ENCODE data around the gene IMMT.

Gene IMMT

GRCh38 chr2:86195808-86196387 is 636 bp upstream of the IMMT start:
- no peak for DNase-seq

GRCh38 chr2:86194751-86195054 is 559 bp downstream of the IMMT start:
- no peak for DNase-seq

GRCh38 chr2:86193901-86194567 is 1.2 kb downstream of the IMMT start:
- no peak for DNase-seq

GRCh38 chr2:86189782-86190416 is 5.4 kb downstream of the IMMT start:
- DNase-seq, result no peak

GRCh38 chr2:86186431-86186830 is 8.8 kb downstream of the IMMT start:
- no peak for DNase-seq

GRCh38 chr2:86185517-86186212 is 9.6 kb downstream of the IMMT start:
- DNase-seq, result no peak

GRCh38 chr2:86176597-86176996 is 18.7 kb downstream of the IMMT start:
- no peak for DNase-seq

- DNase-seq, result no peak
These were observed 19.4 kb downstream of the IMMT start for GRCh38 chr2:86175828-86176227.

- DNase-seq, result no peak
These were observed 20.8 kb downstream of the IMMT start for GRCh38 chr2:86174445-86174844.

GRCh38 chr2:86172610-86173009 is 22.7 kb downstream of the IMMT start:
- DNase-seq, result no peak

- no peak for DNase-seq
These were observed 24.0 kb downstream of the IMMT start for GRCh38 chr2:86171295-86171694.

GRCh38 chr2:86170449-86170848 is 24.8 kb downstream of the IMMT start:
- no peak for DNase-seq

GRCh38 chr2:86160156-86160952 is 34.9 kb downstream of the IMMT start:
- DNase-seq, result no peak

- no peak for DNase-seq
These were observed 37.0 kb downstream of the IMMT start for GRCh38 chr2:86158286-86158685.

- no peak for DNase-seq
These were observed 38.2 kb downstream of the IMMT start for GRCh38 chr2:86157009-86157556.

- no peak for DNase-seq
These were observed 44.8 kb downstream of the IMMT start for GRCh38 chr2:86150502-86150901.

- no peak for DNase-seq
These were observed 47.5 kb downstream of the IMMT start for GRCh38 chr2:86147793-86148192.

- DNase-seq, result no peak
These were observed 51.2 kb downstream of the IMMT start for GRCh38 chr2:86143926-86144685.

GRCh38 chr2:86143307-86143706 is 52.0 kb downstream of the IMMT start:
- DNase-seq, result no peak

- no peak for DNase-seq
These were observed 52.6 kb downstream of the IMMT start for GRCh38 chr2:86142436-86143257.

GRCh38 chr2:86140969-86141392 is 54.3 kb downstream of the IMMT start:
- no peak for DNase-seq

Data from activated naive CD4-positive, alpha-beta T cell treated with anti-CD3 and anti-CD28 coated beads, Interleukin-2, amount 50 U/mL, for 16 hours (primary cell).